Common myeloid progenitor, CD34-positive (primary cell): ENCODE data around the gene EPB41L2.

Experiments
- CTCF ChIA-PET: fragments of 350-600 bp; sonication (Branson Sonifier 250); formaldehyde crosslinking; loops from one replicate; lab custom pipeline; 2021; ENCODE audit warnings: antibody characterized with exemption; lab: Charles Lee
- POLR2A ChIA-PET: fragments of 350-600 bp; sonication (Branson Sonifier 250); formaldehyde crosslinking; loops from one replicate; lab custom pipeline; 2021; ENCODE audit warnings: antibody characterized with exemption; lab: Charles Lee
- DNase-seq, 3 donors: peaks; one replicate each; pipeline versions ENCODE4 v3.0.0 to v3.0.0-alpha.2; 2013
- H3K27ac ChIP-seq, 2 experiments: 1 replicate in 1 of 2; 2 replicates in 1 of 2; pipeline ENCODE4 v1.7.0; 2013; ENCODE audit warnings: inconsistent platforms in 2 of 2, low read length in 2 of 2, mild to moderate bottlenecking in 2 of 2, low read depth in 1 of 2, moderate library complexity in 1 of 2; ENCODE audit not compliant: severe bottlenecking in 2 of 2, insufficient read depth in 1 of 2, poor library complexity in 1 of 2
- H3K27me3 ChIP-seq, 5 experiments: replicated peaks in 2 of 5; 1 replicate in 3 of 5; 2 replicates in 2 of 5; pipeline versions ENCODE4 v1.6.1 to v1.7.0; 2013; ENCODE audit warnings: low read length in 4 of 5, mild to moderate bottlenecking in 2 of 5, moderate library complexity in 2 of 5, inconsistent platforms in 1 of 5; ENCODE audit not compliant: insufficient read depth in 5 of 5, control insufficient read depth in 4 of 5
- H3K36me3 ChIP-seq, 4 experiments: 1 replicate in 2 of 4; 2 replicates in 2 of 4; pipeline versions ENCODE4 v1.6.1 to v1.7.0; 2013; ENCODE audit warnings: low read length in 3 of 4, control low read depth in 1 of 4, mild to moderate bottlenecking in 1 of 4; ENCODE audit not compliant: control insufficient read depth in 4 of 4, insufficient read depth in 4 of 4
- H3K4me1 ChIP-seq, 4 experiments: 1 replicate in 3 of 4; 2 replicates in 1 of 4; pipeline versions ENCODE4 v1.6.1 to v1.7.1; 2013; ENCODE audit warnings: low read length in 3 of 4, mild to moderate bottlenecking in 3 of 4, control low read depth in 1 of 4, inconsistent platforms in 1 of 4, moderate library complexity in 1 of 4; ENCODE audit not compliant: control insufficient read depth in 4 of 4, insufficient read depth in 4 of 4; ENCODE audit errors: control extremely low read depth in 1 of 4
- H3K4me3 ChIP-seq, 7 experiments: 1 replicate in 4 of 7; 2 replicates in 3 of 7; pipeline versions ENCODE4 v1.5.1 to v1.7.0; 2013; ENCODE audit warnings: mild to moderate bottlenecking in 7 of 7, low read length in 6 of 7, moderate library complexity in 6 of 7, inconsistent platforms in 2 of 7, low read depth in 2 of 7, control low read depth in 1 of 7; ENCODE audit not compliant: insufficient read depth in 4 of 7, control insufficient read depth in 1 of 7; ENCODE audit errors: extremely low read depth in 1 of 7
- H3K9me3 ChIP-seq, 5 experiments: 1 replicate in 4 of 5; 2 replicates in 1 of 5; pipeline versions ENCODE4 v1.6.1 to v1.7.1; 2013; ENCODE audit warnings: low read length in 4 of 5, mild to moderate bottlenecking in 2 of 5, inconsistent platforms in 1 of 5, low read depth in 1 of 5, moderate library complexity in 1 of 5; ENCODE audit not compliant: control insufficient read depth in 4 of 5, insufficient read depth in 2 of 5; ENCODE audit errors: control extremely low read depth in 1 of 5
- WGBS: methylation state at CpG from one replicate; pipeline ENCODE4 v1.1.5; 2013; ENCODE audit not compliant: insufficient coverage; 5-methylcytosine and 5-hydroxymethylcytosine counted together

EPB41L2 gene

DNA sequence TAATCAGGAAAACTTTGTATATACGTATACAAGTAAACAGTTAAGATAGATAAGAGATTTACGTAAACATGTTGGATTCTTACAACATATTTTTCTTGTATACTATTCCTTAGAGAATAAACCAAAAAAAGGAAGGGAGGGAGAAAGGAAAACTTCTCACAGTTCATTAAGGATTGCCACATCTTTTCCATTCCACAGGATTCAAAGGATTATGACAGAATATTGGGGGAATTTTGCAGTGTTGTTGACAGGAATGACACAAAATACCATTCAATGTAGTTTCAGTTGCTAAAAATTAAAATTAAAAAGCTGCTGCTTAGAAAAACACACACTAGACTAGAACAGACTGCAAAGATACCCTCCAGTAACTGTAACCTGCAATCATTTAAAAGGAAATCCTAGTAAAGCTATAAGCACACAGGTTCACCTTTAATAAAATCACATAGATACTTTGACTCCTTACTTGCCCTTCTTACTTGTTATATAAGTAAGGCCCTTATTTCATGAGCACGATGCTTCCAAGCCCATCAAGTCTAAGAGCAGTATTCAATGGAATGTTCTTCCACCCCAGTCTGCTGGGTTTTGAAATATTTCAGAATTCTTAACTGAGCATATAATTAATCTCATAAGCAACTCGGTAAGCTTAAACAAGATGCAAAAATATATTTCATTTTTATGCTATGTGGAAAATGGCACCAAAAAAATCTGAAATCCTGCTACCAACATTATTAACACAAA, 128.0 kb downstream of the EPB41L2 start:
- Histone ChIP-seq H3K27me3 (no peaks in the 10 kb centered on the region), H3K36me3 (no peaks in the 10 kb centered on the region), H3K4me1 (no peaks in the 10 kb centered on the region), H3K27ac (no peak overlapping the region), H3K9me3 (peaks cover 0 to 1% (median 0%) of the 10 kb centered on the region in 5 experiments), H3K4me3 (no peak overlapping the region)
- WGBS: 100% methylated on average over 1 of the region's 4 CpGs
- ChIA-PET POLR2A (no interaction called here), CTCF (no interaction called here)
- no peak for DNase-seq

DNA sequence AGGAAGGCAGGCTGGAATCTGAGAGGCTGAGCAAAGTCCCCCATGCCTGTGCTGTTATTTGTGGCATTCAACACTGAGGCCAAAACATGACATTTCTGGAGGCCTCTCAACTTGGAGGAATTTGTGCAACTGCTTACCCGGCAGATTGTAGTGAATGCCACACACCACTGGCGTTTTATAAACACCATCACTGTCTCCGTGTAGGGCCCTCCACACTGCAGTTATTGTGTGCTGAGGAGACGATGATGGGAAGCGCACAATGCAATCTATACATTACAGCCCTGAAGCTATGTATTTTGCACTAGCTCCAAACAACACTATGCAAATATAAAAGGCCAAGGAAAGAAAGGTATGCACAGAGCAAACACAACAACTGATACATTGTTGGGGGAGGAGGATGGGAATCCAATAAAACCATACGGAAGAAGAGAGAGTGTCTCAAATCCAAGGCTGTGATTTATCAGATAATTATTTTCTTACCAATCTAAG, 129.3 kb downstream of the EPB41L2 start:
- H3K4me3 ChIP-seq: no peak overlapping the region
- peaks cover 0 to 1% (median 0%) of the 10 kb centered on the region in 5 experiments for H3K9me3 ChIP-seq
- DNase-seq: no peak
- CTCF ChIA-PET: no interaction called here
- WGBS: no CpG with 5 or more reads among the region's 6 CpGs
- H3K27ac ChIP-seq: no peak overlapping the region
- H3K36me3 ChIP-seq: no peaks in the 10 kb centered on the region
- POLR2A ChIA-PET: no interaction called here
- no peaks in the 10 kb centered on the region for H3K4me1 ChIP-seq
- H3K27me3 ChIP-seq: no peaks in the 10 kb centered on the region

DNA sequence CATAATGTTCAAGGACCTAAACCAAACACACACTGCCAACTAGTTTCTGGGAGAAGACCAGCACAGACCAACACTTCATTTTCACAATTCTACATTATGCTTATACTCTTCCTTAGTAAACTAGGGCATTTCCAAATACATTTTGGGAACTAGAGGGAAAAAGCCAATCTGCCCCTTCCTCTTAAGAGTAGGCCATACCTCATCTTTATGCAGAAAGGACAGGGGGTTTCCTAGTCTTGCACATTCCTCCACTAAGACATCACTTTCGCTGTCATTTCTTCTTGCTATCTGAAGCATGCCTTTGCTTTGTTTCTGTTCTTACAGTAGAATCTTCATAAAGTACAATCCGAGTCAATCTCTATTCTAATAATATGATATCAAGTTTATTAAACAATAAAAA, 130.1 kb downstream of the EPB41L2 start:
- WGBS: no CpG with 5 or more reads among the region's 2 CpGs
- H3K9me3 ChIP-seq: peaks cover 0 to 1% (median 0%) of the 10 kb centered on the region in 5 experiments
- H3K27me3 ChIP-seq: no peaks in the 10 kb centered on the region
- no peaks in the 10 kb centered on the region for H3K4me1 ChIP-seq
- no peak overlapping the region for H3K27ac ChIP-seq
- no peaks in the 10 kb centered on the region for H3K36me3 ChIP-seq
- ChIA-PET POLR2A (no interaction called here), CTCF (no interaction called here)
- DNase-seq: no peak
- H3K4me3 ChIP-seq: no peak overlapping the region

DNA sequence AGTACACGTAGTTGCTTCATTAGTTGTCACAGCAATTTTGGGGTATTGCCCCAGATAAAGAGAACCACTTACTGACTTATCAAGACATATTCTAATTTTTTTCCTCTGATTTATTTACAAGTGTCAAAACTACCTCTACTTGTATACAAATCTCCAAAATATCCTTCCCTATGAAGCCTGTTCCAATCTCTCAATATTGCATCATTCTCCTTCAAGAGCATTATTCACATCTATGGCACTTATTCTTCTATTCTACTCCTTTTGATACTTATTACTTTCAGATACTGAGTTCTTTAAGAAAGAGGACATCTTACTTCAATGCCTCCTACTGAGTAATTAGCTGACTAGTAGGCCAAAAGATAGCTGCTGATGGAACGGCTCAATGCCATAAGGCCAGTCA, 130.6 kb downstream of the EPB41L2 start:
- 100% methylated on average over 2 of the region's 2 CpGs for WGBS
- no peak overlapping the region for H3K27ac ChIP-seq
- POLR2A ChIA-PET: no interaction called here
- no peak for DNase-seq
- H3K9me3 ChIP-seq: peaks cover 0 to 1% (median 0%) of the 10 kb centered on the region in 5 experiments
- H3K27me3 ChIP-seq: no peaks in the 10 kb centered on the region
- H3K4me1 ChIP-seq: no peaks in the 10 kb centered on the region
- no peak overlapping the region for H3K4me3 ChIP-seq
- CTCF ChIA-PET: no interaction called here
- no peaks in the 10 kb centered on the region for H3K36me3 ChIP-seq

DNA sequence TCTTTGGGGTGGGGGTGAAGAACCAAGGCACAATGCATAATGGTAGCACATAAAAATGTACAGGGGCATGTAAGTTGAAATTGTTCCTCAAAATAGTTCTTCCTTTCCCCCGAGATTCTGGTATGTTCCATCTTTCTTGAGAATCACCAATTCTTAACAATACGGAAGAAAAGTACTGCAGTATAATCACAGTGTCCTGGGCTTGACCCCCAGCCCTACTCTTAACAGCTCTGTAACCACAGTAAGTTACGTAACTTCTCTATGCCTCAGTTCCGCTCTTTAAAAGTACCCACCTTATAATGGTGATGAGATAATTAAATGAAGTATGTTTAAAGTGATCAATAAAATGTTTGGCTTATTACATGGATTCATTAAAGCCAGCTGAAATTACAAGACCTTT, 131.4 kb downstream of the EPB41L2 start:
- Histone ChIP-seq H3K4me1 (no peaks in the 10 kb centered on the region), H3K36me3 (no peaks in the 10 kb centered on the region), H3K4me3 (no peak overlapping the region), H3K27ac (no peak overlapping the region), H3K9me3 (peaks cover 0 to 1% (median 0%) of the 10 kb centered on the region in 5 experiments), H3K27me3 (no peaks in the 10 kb centered on the region)
- 95% methylated on average over 2 of the region's 4 CpGs for WGBS
- ChIA-PET POLR2A (no interaction called here), CTCF (interaction anchor here (1.6 kb wide), 1 partner anchor 16 kb away, joined by 3 read pairs; no protein-coding TSS in a partner anchor)
- no peak for DNase-seq

DNA sequence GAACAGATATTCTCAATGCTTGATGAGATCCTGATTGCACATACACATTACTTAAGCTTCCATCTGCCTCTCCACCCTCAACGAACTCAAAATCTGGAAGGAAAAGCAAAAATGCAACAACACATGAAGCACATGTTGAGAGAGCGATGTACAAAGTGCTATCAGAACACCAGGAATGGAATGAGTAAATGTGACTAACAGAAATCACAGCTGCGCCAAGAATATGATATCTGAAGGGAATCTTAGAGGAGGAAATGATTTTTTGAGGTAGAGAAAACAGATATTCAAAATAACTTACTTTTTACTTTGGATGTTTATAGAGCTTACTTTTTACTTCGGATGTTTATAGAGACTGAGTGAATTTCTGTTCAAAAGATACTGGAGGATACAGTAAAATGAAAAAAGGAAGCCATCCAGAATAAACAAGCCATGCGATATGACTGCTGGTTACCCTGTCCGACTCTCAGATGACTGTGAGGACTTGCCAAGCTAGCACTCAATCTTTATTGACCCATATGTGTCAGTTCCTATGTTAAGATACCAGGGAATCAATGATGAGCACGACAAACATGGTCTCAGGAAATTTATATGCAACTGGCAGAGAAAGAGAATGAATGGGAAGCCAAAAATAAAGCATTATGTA, 133.9 kb downstream of the EPB41L2 start:
- ChIA-PET POLR2A (no interaction called here), CTCF (interaction anchor here (0.9 kb wide), 1 partner anchor 699 kb away, joined by 3 read pairs; no protein-coding TSS in a partner anchor)
- Histone ChIP-seq H3K27ac (no peak overlapping the region), H3K27me3 (no peaks in the 10 kb centered on the region), H3K4me1 (no peaks in the 10 kb centered on the region), H3K4me3 (no peak overlapping the region), H3K36me3 (no peaks in the 10 kb centered on the region), H3K9me3 (peaks cover 0 to 1% (median 0%) of the 10 kb centered on the region in 5 experiments)
- DNase-seq: no peak
- WGBS: 95% methylated on average over 4 of the region's 7 CpGs
